Medulla oblongata (tissue), 1 donor: Measurements from ENCODE around the gene ANKRD45.
"Not testable (repeated sequence)": the region's sequence is repeated elsewhere in the genome, so short reads cannot be mapped to it uniquely, and the experiment has no call there.

ENCODE experiments used
- DNase-seq: peaks from one replicate; pipeline ENCODE4 v3.0.0-alpha.2; 2015; ENCODE audit errors: extremely low spot score

Gene ANKRD45

GRCh38 chr1:173642450-173643139, 27.1 kb downstream of the ANKRD45 start:
- not testable (repeated sequence) for DNase-seq

GRCh38 chr1:173639102-173639501, 30.5 kb downstream of the ANKRD45 start:
- DNase-seq: no peak

GRCh38 chr1:173638043-173639021, 31.3 kb downstream of the ANKRD45 start:
- DNase-seq: no peak

GRCh38 chr1:173637236-173638042, 32.2 kb downstream of the ANKRD45 start:
- not testable (repeated sequence) for DNase-seq

GRCh38 chr1:173635116-173635515, 34.5 kb downstream of the ANKRD45 start, which contains the start of gene TEX50:
Gene TEX50 (plus strand): TSS chr1:173635338. CDS start chr1:173635522, 184 bp downstream.
- no peak for DNase-seq

- DNase-seq: no peak
Measured at GRCh38 chr1:173628888-173629287, 40.8 kb downstream of the ANKRD45 start.

- no peak for DNase-seq
Measured at GRCh38 chr1:173627269-173627668, 42.4 kb downstream of the ANKRD45 start.

- DNase-seq: no peak
Measured at GRCh38 chr1:173616859-173617258, 52.8 kb downstream of the ANKRD45 start.

- not testable (repeated sequence) for DNase-seq
Measured at GRCh38 chr1:173613086-173613485, 56.6 kb downstream of the ANKRD45 start.

GRCh38 chr1:173608503-173609216, 61.0 kb downstream of the ANKRD45 start:
- DNase-seq: no peak

- peak; percentile 31 for DNase-seq
Measured at GRCh38 chr1:173603056-173603591, 66.5 kb downstream of the ANKRD45 start, which contains the start of gene SLC9C2. Gene SLC9C2 (minus strand): TSS chr1:173603072. CDS start chr1:173601776, 1,296 bp downstream.

GRCh38 chr1:173601588-173601987, 68.1 kb downstream of the ANKRD45 start:
- no peak for DNase-seq

GRCh38 chr1:173596097-173596825, 73.4 kb downstream of the ANKRD45 start:
- no peak for DNase-seq

- DNase-seq: not testable (repeated sequence)
Measured at GRCh38 chr1:173591138-173591537, 78.5 kb downstream of the ANKRD45 start.

- no peak for DNase-seq
Measured at GRCh38 chr1:173590557-173590956, 79.1 kb downstream of the ANKRD45 start.

GRCh38 chr1:173581383-173582079, 88.1 kb downstream of the ANKRD45 start:
- no peak for DNase-seq

- DNase-seq: no peak
Measured at GRCh38 chr1:173580658-173581057, 89.0 kb downstream of the ANKRD45 start.

- no peak for DNase-seq
Measured at GRCh38 chr1:173580071-173580470, 89.6 kb downstream of the ANKRD45 start.

GRCh38 chr1:173573596-173573995, 96.1 kb downstream of the ANKRD45 start:
- no peak for DNase-seq
